GM10266 (cell line): ENCODE data around the gene PALD1.

Source experiments
- DNase-seq: peaks from one replicate; pipeline ENCODE4 v3.0.0; 2012; ENCODE audit errors: extremely low spot score
- TF ChIP-seq, protein P1 (sequence below): IDR thresholded peaks from 2 replicates; pipeline ENCODE4 v1.5.1; 2012; ENCODE audit warnings: mild to moderate bottlenecking, low read depth; ENCODE audit not compliant: control insufficient read depth, insufficient read depth; ENCODE audit errors: missing control alignments

PALD1 gene

GRCh38 chr10:70567603-70568002 is 89.0 kb downstream of the PALD1 start:
- no peak for DNase-seq
- TF ChIP-seq, protein P1, sequence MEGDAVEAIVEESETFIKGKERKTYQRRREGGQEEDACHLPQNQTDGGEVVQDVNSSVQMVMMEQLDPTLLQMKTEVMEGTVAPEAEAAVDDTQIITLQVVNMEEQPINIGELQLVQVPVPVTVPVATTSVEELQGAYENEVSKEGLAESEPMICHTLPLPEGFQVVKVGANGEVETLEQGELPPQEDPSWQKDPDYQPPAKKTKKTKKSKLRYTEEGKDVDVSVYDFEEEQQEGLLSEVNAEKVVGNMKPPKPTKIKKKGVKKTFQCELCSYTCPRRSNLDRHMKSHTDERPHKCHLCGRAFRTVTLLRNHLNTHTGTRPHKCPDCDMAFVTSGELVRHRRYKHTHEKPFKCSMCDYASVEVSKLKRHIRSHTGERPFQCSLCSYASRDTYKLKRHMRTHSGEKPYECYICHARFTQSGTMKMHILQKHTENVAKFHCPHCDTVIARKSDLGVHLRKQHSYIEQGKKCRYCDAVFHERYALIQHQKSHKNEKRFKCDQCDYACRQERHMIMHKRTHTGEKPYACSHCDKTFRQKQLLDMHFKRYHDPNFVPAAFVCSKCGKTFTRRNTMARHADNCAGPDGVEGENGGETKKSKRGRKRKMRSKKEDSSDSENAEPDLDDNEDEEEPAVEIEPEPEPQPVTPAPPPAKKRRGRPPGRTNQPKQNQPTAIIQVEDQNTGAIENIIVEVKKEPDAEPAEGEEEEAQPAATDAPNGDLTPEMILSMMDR: no peak

DNA sequence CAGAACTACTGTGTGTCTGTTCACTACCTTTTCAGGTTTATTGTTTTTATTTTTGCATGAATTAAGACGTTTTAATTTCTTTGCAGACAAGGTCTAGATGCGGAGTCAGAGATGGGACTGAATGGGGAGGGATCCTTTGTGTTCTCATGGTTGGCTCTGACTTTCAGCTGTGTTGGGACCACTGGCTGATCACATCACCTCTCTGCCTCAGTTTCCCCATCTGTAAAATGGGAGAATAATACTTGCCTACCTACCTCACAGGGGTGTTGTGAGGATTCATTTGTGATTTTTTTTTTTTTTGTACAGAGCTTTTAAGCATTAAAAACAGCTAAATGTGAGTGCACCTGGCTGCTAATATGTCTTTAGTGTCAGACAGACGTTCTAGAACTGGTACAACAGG is 89.5 kb downstream of the PALD1 start:
- DNase-seq: no peak
- TF ChIP-seq, protein P1: no peak

DNA sequence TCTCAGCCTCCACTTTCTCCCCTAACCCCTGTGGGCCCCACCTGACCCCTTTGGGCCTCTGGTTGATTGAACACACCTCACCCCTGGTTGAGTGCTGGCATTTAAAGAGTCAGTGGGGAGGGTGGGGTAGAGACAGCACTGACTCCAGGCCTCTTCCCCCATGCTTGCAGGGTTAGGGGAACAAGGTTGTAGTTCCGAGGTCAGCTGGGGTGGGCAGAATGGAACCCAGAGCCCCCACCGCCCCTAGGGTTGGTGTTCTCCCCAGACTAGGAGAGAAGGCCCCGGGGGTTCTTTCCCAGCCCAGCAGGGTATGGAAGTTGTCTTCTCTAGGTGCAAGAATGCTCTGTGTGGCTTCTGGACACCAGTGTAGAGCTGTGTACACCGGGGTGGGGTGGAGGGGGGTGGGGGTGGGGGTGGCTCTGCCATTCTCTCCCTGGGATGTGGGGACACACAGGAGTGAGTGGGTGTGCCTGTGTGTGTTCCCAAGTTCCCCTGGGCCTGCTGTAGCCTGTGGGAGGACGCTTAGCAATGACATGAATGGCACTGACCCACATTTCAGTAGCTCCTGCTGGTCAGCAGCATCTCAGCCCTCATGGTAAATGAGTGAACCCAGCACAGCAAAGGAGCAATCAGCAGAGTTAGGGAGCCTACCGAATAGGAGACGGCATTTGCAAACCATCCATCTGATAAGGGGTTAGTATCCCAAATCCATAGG is 90.4 kb downstream of the PALD1 start:
- DNase-seq: no peak
- TF ChIP-seq, protein P1: no peak

DNA sequence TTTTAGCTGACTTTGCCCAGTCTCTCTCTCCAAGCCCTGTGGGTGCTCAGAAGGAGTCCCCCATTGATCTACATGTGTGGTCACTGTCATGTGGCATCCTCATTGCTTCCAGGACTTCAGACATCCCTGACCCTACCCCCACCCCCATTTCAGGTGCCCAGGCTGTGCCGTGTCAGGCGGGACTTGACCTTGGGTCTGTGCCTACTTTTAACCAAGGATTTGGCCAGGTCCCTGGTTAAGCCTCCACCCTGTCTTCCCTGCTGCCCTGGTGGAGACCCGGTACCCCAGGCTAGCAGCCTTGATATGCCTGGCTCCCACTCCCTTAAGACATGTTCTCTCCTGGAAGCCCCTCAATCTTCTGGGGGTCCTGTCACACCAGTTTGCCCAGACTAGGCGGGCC is 92.7 kb downstream of the PALD1 start:
- TF ChIP-seq, protein P1: no peak
- no peak for DNase-seq

GRCh38 chr10:70571636-70572439 is 93.3 kb downstream of the PALD1 start:
- no peak for DNase-seq
- TF ChIP-seq, protein P1: no peak

- TF ChIP-seq, protein P1: no peak
- no peak for DNase-seq
Measured at GRCh38 chr10:70573599-70574506, 95.3 kb downstream of the PALD1 start.
